ENCODE data around the gene ASGR2. TPM values are rescaled to one million over a fixed set of nuclear protein-coding genes. Genes with fewer than 3 reads are reported as not detected.
"Not testable (repeated sequence)": the region's sequence is repeated elsewhere in the genome, so short reads cannot be mapped to it uniquely, and the experiment has no call there.

Gene ASGR2
- total and polyA plus RNA-seq, 3 donors from 2014 or later, result 0.47 to 2.6 (median 1.1) TPM

DNA sequence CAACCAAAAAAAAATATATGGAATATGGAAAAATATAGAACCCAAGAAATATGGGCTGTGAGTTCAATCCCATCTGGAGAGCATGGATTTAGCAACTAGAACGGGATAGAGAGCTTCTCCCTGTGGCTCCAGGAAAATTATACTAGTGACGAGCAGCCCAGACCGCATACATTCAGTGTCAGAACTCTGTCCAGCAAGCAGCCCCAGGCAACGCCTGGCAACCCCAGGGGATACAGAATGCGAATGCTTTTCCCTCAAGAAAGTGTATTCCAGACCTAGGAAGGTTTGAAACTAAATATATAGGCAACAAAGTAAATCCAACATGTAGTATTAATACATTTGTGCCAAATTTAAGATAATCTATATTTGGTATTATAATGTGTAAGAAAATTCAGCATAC lies 13.5 kb upstream of the ASGR2 start:
- H3K4me1 ChIP-seq, result no peaks in the 10 kb centered on the region
- H3K27ac ChIP-seq, result no peak overlapping the region
- DNase-seq, result no peak
- H3K9me3 ChIP-seq, result no peaks in the 10 kb centered on the region
- no peaks in the 10 kb centered on the region for H3K27me3 ChIP-seq
- intact Hi-C loops (cut with DNase I; ENCODE audit: low total_unique reads), result no loop called here
- H3K36me3 ChIP-seq (ENCODE audit: low read depth, missing control alignments), result no peaks in the 10 kb centered on the region
- TF ChIP-seq, protein P1, sequence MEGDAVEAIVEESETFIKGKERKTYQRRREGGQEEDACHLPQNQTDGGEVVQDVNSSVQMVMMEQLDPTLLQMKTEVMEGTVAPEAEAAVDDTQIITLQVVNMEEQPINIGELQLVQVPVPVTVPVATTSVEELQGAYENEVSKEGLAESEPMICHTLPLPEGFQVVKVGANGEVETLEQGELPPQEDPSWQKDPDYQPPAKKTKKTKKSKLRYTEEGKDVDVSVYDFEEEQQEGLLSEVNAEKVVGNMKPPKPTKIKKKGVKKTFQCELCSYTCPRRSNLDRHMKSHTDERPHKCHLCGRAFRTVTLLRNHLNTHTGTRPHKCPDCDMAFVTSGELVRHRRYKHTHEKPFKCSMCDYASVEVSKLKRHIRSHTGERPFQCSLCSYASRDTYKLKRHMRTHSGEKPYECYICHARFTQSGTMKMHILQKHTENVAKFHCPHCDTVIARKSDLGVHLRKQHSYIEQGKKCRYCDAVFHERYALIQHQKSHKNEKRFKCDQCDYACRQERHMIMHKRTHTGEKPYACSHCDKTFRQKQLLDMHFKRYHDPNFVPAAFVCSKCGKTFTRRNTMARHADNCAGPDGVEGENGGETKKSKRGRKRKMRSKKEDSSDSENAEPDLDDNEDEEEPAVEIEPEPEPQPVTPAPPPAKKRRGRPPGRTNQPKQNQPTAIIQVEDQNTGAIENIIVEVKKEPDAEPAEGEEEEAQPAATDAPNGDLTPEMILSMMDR (IDR thresholded peaks at IDR 0.05), result no peak
- TF ChIP-seq POLR2A (IDR thresholded peaks at IDR 0.05), result no peak
- H3K4me3 ChIP-seq, result no peak overlapping the region
- 83 to 94% methylated on average over 5 of the region's 5 CpGs for WGBS, 2 donors

DNA sequence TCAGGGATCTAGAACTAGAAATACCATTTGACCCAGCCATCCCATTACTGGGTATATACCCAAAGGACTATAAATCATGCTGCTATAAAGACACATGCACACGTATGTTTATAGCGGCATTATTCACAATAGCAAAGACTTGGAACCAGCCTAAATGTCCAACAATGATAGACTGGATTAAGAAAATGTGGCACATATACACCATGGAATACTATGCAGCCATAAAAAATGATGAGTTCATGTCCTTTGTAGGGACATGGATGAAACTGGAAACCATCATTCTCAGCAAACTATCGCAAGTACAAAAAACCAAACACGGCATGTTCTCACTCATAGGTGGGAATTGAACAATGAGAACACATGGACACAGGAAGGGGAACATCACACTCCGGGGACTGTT lies 12.9 kb upstream of the ASGR2 start:
- H3K36me3 ChIP-seq (ENCODE audit: low read depth, missing control alignments); H3K27me3 ChIP-seq; H3K27ac ChIP-seq; intact Hi-C loops (cut with DNase I; ENCODE audit: low total_unique reads); H3K9me3 ChIP-seq; H3K4me1 ChIP-seq; H3K4me3 ChIP-seq; DNase-seq: not testable (repeated sequence)
- WGBS, 2 donors, result 99 to 100% methylated on average over 4 to 5 of the region's 5 CpGs

DNA sequence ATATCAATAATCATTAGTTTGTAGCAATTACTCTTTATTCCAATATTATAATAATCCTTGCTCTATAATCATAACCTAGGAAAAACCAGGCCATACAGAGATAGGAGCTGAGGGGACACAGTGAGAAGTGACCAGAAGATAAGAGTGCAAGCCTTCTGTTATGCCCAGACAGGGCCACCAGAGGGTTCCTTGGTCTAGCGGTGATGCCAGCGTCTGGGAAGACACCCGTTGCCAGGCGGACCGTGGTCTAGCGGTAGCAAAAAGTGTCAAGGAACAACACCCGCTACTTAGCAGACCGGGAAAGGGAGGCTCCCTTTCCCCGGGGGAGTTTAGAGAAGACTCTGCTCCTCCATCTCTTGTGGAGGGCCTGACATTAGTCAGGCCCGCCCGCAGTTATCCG lies 11.8 kb upstream of the ASGR2 start:
- H3K4me3 ChIP-seq; H3K4me1 ChIP-seq; H3K27me3 ChIP-seq; DNase-seq; intact Hi-C loops (cut with DNase I; ENCODE audit: low total_unique reads); H3K36me3 ChIP-seq (ENCODE audit: low read depth, missing control alignments); H3K9me3 ChIP-seq; H3K27ac ChIP-seq: not testable (repeated sequence)
- WGBS, 2 donors, result 67 to 68% methylated on average over 12 of the region's 12 CpGs

DNA sequence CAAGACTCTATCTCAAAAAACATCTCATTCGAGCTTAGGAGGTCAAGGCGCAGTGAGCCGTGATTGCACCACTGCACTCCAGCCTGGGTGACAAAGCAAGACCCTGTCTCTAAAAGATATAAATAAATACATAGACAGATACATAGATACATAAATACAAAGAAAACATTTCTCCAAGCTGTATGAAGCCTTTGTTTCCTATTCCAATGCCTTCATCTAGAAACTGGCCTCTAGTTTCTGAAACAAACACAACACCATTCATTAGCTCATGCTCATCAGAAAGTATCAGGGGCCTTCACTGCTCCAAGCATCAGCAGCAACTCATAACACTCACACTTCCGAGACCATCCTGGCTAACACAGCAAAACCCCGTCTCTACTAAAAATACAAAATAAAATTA lies 10.3 kb upstream of the ASGR2 start:
- no peaks in the 10 kb centered on the region for H3K27me3 ChIP-seq
- intact Hi-C loops (cut with DNase I; ENCODE audit: low total_unique reads), result no loop called here
- no peak overlapping the region for H3K4me3 ChIP-seq
- H3K27ac ChIP-seq, result no peak overlapping the region
- no peaks in the 10 kb centered on the region for H3K36me3 ChIP-seq (ENCODE audit: low read depth, missing control alignments)
- H3K4me1 ChIP-seq, result peaks cover 10% of the 10 kb centered on the region
- TF ChIP-seq POLR2A (IDR thresholded peaks at IDR 0.05), result no peak
- TF ChIP-seq, protein P1 (IDR thresholded peaks at IDR 0.05), result no peak
- H3K9me3 ChIP-seq, result no peaks in the 10 kb centered on the region
- 72 to 80% methylated on average over 5 of the region's 5 CpGs for WGBS, 2 donors
- no peak for DNase-seq

DNA sequence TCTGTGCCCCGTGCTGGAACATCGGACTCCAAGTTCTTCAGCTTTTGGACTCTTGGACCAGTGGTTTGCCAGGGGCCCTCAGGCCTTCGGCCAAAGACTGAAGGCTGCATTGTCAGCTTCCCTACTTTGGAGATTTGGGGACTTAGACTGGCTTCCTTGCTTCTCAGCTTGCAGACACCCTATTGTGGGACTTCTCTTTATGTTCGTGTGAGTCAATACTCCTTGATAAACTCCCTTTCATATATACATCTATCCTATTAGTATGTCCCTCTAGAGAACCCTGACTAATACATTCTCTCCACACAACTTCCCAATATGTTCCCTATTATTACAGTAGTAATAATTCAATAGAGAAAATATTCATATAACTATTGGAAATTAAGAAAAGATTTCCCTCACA lies 9.2 kb upstream of the ASGR2 start:
- no peaks in the 10 kb centered on the region for H3K36me3 ChIP-seq (ENCODE audit: low read depth, missing control alignments)
- DNase-seq, result no peak
- no peak overlapping the region for H3K4me3 ChIP-seq
- 61 to 72% methylated on average over 2 to 4 of the region's 4 CpGs for WGBS, 2 donors
- no peaks in the 10 kb centered on the region for H3K27me3 ChIP-seq
- H3K4me1 ChIP-seq, result peaks cover 10% of the 10 kb centered on the region
- intact Hi-C loops (cut with DNase I; ENCODE audit: low total_unique reads), result no loop called here
- no peak overlapping the region for H3K27ac ChIP-seq
- TF ChIP-seq, protein P1 (IDR thresholded peaks at IDR 0.05), result no peak
- no peak for TF ChIP-seq POLR2A (IDR thresholded peaks at IDR 0.05)
- no peaks in the 10 kb centered on the region for H3K9me3 ChIP-seq

DNA sequence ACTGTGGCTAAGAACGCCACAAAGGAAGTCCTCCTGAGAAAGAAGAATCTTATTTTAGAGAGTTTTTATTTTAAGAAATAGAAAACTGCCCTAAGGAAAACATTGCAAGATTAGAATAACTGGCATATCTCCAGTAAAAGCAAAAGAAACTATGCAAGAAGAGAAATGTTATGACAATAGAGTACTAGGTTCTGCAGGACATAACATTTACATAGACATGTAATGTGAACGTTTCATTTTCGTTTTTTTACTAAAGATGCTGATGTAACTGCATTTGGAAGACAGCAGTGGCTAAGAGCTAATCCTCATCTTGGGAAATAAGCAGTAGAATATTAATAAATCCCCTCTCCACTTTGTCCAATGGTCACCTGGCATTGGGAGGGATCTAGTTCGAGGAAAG lies 7.8 kb upstream of the ASGR2 start:
- H3K9me3 ChIP-seq, result no peaks in the 10 kb centered on the region
- no peaks in the 10 kb centered on the region for H3K27me3 ChIP-seq
- no peak overlapping the region for H3K4me3 ChIP-seq
- H3K27ac ChIP-seq, result peak overlapping the region in 1 of 2 donors; percentile 3
- peaks cover 10% of the 10 kb centered on the region for H3K4me1 ChIP-seq
- no peak for DNase-seq
- H3K36me3 ChIP-seq (ENCODE audit: low read depth, missing control alignments), result no peaks in the 10 kb centered on the region
- 49 to 53% methylated on average over 4 of the region's 4 CpGs for WGBS, 2 donors
- TF ChIP-seq, protein P1 (IDR thresholded peaks at IDR 0.05), result no peak
- no peak for TF ChIP-seq POLR2A (IDR thresholded peaks at IDR 0.05)
- intact Hi-C loops (cut with DNase I; ENCODE audit: low total_unique reads), result no loop called here

DNA sequence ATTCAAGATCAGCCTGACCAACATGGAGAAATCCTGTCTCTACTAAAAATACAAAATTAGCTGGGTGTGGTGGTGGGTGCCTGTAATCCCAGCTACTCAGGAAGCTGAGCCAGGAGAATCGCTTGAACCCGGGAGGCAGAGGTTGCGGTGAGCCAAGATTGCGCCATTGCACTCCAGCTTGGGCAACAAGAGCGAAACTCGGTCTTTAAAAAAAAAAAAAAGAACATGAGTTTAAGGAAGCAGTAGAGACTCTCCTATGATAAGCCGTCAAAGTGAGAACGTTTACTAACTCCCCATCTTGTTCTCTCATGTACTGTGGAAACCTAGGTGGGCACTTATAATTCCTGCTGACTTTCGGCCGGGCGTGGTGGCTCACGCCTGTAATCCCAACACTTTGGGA lies 6.0 kb upstream of the ASGR2 start:
- H3K4me3 ChIP-seq; H3K9me3 ChIP-seq; DNase-seq; intact Hi-C loops (cut with DNase I; ENCODE audit: low total_unique reads); H3K36me3 ChIP-seq (ENCODE audit: low read depth, missing control alignments); H3K27me3 ChIP-seq: not testable (repeated sequence)
- WGBS, 2 donors, result 61 to 76% methylated on average over 12 of the region's 12 CpGs
- peaks cover 10% of the 10 kb centered on the region for H3K4me1 ChIP-seq
- peak overlapping the region; percentile 39 to 44 for H3K27ac ChIP-seq

Data from testis (tissue), 3 donors.